ENCODE measurements around the gene SOST.

Gene SOST

DNA sequence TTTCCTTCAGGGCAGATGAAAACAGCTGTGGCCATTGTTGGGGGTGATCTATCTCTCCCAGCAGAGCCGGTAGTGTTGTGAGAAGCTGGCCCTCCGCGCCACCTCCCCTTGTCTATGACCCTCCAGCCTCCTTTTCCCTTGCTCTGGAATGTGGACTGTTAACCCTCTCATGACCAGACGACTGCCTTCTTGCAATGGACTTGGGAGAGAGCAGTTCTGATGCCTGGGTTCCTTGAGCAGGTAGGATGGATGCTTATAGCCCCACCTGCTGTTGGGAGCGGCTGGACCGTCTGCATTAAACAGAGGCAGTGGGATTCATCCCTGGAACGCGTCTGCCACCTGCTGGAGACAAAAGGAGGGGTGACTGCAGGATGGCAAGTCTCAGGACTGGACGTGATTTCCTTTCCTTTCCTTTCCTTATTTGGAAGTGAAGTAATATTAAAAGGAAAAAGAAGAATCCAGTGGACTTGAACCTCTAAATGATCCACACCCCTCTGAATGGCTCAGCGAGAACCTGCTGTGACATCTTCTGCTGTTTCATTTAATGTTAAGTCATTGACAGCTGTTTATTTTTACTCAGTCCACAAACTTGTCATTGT lies 1.8 kb upstream of the SOST start (continued):
- TF ChIP-seq ZNF214 (tag by site-specific recombination; IDR thresholded peaks at IDR 0.05; ENCODE audit: borderline replicate concordance) (no peak), SP7 (tag by site-specific recombination; IDR thresholded peaks at IDR 0.05) (peak; percentile 72), ZNF624 (tag by site-specific recombination; IDR thresholded peaks at IDR 0.05) (no peak), ZNF19 (tag by site-specific recombination; IDR thresholded peaks at IDR 0.05; ENCODE audit: low read depth) (no peak), ZNF830 (tag by site-specific recombination; IDR thresholded peaks at IDR 0.05; ENCODE audit: low read depth) (no peak), ZFP69B (tag by site-specific recombination; IDR thresholded peaks at IDR 0.05) (no peak), ZNF2 (tag by site-specific recombination; IDR thresholded peaks at IDR 0.05) (peak; percentile 76; the same call in 1 of the 2 replicates), ZNF777 (tag by site-specific recombination; IDR thresholded peaks at IDR 0.05; ENCODE audit: borderline replicate concordance) (no peak), GLIS2 (tag by site-specific recombination; IDR thresholded peaks at IDR 0.05) (peak; percentile 39), ZNF660 (tag by site-specific recombination; IDR thresholded peaks at IDR 0.05) (peak; percentile 91), ZNF610 (tag by site-specific recombination; IDR thresholded peaks at IDR 0.05; ENCODE audit: borderline replicate concordance) (peak; percentile 74; the same call in 1 of the 2 replicates), ZNF792 (tag by site-specific recombination; IDR thresholded peaks at IDR 0.05) (no peak), IKZF3 (tag by site-specific recombination; IDR thresholded peaks at IDR 0.05) (peak; percentile 74), ZSCAN30 (tag by site-specific recombination; IDR thresholded peaks at IDR 0.05) (peak; percentile 89; the same call in 1 of the 2 replicates), ZNF341 (tag by site-specific recombination; IDR thresholded peaks at IDR 0.05; ENCODE audit: low read depth) (peak; percentile 27; the same call in 1 of the 2 replicates), ZNF48 (tag by site-specific recombination; IDR thresholded peaks at IDR 0.05) (no peak), ZNF324 (tag by site-specific recombination; IDR thresholded peaks at IDR 0.05) (0 out of 2 replicates have a peak, but pooled peaks have one; percentile 53), ZNF596 (tag by site-specific recombination; IDR thresholded peaks at IDR 0.05) (no peak)
- TF ChIP-seq, protein P1, sequence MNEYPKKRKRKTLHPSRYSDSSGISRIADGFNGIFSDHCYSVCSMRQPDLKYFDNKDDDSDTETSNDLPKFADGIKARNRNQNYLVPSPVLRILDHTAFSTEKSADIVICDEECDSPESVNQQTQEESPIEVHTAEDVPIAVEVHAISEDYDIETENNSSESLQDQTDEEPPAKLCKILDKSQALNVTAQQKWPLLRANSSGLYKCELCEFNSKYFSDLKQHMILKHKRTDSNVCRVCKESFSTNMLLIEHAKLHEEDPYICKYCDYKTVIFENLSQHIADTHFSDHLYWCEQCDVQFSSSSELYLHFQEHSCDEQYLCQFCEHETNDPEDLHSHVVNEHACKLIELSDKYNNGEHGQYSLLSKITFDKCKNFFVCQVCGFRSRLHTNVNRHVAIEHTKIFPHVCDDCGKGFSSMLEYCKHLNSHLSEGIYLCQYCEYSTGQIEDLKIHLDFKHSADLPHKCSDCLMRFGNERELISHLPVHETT (tag by site-specific recombination; IDR thresholded peaks at IDR 0.05) = peak; percentile 55
- TF ChIP-seq, protein P2, sequence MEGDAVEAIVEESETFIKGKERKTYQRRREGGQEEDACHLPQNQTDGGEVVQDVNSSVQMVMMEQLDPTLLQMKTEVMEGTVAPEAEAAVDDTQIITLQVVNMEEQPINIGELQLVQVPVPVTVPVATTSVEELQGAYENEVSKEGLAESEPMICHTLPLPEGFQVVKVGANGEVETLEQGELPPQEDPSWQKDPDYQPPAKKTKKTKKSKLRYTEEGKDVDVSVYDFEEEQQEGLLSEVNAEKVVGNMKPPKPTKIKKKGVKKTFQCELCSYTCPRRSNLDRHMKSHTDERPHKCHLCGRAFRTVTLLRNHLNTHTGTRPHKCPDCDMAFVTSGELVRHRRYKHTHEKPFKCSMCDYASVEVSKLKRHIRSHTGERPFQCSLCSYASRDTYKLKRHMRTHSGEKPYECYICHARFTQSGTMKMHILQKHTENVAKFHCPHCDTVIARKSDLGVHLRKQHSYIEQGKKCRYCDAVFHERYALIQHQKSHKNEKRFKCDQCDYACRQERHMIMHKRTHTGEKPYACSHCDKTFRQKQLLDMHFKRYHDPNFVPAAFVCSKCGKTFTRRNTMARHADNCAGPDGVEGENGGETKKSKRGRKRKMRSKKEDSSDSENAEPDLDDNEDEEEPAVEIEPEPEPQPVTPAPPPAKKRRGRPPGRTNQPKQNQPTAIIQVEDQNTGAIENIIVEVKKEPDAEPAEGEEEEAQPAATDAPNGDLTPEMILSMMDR (tag by site-specific recombination; IDR thresholded peaks at IDR 0.05) = peak; percentile 100
- TF ChIP-seq, protein P3, sequence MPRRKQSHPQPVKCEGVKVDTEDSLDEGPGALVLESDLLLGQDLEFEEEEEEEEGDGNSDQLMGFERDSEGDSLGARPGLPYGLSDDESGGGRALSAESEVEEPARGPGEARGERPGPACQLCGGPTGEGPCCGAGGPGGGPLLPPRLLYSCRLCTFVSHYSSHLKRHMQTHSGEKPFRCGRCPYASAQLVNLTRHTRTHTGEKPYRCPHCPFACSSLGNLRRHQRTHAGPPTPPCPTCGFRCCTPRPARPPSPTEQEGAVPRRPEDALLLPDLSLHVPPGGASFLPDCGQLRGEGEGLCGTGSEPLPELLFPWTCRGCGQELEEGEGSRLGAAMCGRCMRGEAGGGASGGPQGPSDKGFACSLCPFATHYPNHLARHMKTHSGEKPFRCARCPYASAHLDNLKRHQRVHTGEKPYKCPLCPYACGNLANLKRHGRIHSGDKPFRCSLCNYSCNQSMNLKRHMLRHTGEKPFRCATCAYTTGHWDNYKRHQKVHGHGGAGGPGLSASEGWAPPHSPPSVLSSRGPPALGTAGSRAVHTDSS (tag by site-specific recombination; IDR thresholded peaks at IDR 0.05) = no peak
- TF ChIP-seq, protein P4, sequence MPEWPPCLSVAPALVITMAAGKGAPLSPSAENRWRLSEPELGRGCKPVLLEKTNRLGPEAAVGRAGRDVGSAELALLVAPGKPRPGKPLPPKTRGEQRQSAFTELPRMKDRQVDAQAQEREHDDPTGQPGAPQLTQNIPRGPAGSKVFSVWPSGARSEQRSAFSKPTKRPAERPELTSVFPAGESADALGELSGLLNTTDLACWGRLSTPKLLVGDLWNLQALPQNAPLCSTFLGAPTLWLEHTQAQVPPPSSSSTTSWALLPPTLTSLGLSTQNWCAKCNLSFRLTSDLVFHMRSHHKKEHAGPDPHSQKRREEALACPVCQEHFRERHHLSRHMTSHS (tag by site-specific recombination; IDR thresholded peaks at IDR 0.05) = no peak
- TF ChIP-seq, protein P5, sequence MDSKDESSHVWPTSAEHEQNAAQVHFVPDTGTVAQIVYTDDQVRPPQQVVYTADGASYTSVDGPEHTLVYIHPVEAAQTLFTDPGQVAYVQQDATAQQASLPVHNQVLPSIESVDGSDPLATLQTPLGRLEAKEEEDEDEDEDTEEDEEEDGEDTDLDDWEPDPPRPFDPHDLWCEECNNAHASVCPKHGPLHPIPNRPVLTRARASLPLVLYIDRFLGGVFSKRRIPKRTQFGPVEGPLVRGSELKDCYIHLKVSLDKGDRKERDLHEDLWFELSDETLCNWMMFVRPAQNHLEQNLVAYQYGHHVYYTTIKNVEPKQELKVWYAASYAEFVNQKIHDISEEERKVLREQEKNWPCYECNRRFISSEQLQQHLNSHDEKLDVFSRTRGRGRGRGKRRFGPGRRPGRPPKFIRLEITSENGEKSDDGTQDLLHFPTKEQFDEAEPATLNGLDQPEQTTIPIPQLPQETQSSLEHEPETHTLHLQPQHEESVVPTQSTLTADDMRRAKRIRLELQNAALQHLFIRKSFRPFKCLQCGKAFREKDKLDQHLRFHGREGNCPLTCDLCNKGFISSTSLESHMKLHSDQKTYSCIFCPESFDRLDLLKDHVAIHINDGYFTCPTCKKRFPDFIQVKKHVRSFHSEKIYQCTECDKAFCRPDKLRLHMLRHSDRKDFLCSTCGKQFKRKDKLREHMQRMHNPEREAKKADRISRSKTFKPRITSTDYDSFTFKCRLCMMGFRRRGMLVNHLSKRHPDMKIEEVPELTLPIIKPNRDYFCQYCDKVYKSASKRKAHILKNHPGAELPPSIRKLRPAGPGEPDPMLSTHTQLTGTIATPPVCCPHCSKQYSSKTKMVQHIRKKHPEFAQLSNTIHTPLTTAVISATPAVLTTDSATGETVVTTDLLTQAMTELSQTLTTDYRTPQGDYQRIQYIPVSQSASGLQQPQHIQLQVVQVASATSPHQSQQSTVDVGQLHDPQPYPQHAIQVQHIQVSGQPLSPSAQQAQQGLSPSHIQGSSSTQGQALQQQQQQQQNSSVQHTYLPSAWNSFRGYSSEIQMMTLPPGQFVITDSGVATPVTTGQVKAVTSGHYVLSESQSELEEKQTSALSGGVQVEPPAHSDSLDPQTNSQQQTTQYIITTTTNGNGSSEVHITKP (tag by site-specific recombination; IDR thresholded peaks at IDR 0.05) = 0 out of 2 replicates have a peak, but pooled peaks have one; percentile 39
- TF ChIP-seq, protein P6, sequence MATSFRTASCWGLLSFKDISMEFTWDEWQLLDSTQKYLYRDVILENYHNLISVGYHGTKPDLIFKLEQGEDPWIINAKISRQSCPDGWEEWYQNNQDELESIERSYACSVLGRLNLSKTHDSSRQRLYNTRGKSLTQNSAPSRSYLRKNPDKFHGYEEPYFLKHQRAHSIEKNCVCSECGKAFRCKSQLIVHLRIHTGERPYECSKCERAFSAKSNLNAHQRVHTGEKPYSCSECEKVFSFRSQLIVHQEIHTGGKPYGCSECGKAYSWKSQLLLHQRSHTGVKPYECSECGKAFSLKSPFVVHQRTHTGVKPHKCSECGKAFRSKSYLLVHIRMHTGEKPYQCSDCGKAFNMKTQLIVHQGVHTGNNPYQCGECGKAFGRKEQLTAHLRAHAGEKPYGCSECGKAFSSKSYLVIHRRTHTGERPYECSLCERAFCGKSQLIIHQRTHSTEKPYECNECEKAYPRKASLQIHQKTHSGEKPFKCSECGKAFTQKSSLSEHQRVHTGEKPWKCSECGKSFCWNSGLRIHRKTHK (tag by site-specific recombination; IDR thresholded peaks at IDR 0.05) = no peak
- TF ChIP-seq, protein P7, sequence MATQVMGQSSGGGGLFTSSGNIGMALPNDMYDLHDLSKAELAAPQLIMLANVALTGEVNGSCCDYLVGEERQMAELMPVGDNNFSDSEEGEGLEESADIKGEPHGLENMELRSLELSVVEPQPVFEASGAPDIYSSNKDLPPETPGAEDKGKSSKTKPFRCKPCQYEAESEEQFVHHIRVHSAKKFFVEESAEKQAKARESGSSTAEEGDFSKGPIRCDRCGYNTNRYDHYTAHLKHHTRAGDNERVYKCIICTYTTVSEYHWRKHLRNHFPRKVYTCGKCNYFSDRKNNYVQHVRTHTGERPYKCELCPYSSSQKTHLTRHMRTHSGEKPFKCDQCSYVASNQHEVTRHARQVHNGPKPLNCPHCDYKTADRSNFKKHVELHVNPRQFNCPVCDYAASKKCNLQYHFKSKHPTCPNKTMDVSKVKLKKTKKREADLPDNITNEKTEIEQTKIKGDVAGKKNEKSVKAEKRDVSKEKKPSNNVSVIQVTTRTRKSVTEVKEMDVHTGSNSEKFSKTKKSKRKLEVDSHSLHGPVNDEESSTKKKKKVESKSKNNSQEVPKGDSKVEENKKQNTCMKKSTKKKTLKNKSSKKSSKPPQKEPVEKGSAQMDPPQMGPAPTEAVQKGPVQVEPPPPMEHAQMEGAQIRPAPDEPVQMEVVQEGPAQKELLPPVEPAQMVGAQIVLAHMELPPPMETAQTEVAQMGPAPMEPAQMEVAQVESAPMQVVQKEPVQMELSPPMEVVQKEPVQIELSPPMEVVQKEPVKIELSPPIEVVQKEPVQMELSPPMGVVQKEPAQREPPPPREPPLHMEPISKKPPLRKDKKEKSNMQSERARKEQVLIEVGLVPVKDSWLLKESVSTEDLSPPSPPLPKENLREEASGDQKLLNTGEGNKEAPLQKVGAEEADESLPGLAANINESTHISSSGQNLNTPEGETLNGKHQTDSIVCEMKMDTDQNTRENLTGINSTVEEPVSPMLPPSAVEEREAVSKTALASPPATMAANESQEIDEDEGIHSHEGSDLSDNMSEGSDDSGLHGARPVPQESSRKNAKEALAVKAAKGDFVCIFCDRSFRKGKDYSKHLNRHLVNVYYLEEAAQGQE (tag by site-specific recombination; IDR thresholded peaks at IDR 0.05) = no peak
